Measurements from ENCODE around the gene RAB27A. TPM values are rescaled to one million over a fixed set of nuclear protein-coding genes. Genes with fewer than 3 reads are reported as not detected.

RAB27A gene
- total and polyA plus RNA-seq, 9 of the 15 experiments (the other 6 are each of a cell fraction or from before 2014, with no cell fraction given): 31.5 to 171 (median 80.4) TPM

DNA sequence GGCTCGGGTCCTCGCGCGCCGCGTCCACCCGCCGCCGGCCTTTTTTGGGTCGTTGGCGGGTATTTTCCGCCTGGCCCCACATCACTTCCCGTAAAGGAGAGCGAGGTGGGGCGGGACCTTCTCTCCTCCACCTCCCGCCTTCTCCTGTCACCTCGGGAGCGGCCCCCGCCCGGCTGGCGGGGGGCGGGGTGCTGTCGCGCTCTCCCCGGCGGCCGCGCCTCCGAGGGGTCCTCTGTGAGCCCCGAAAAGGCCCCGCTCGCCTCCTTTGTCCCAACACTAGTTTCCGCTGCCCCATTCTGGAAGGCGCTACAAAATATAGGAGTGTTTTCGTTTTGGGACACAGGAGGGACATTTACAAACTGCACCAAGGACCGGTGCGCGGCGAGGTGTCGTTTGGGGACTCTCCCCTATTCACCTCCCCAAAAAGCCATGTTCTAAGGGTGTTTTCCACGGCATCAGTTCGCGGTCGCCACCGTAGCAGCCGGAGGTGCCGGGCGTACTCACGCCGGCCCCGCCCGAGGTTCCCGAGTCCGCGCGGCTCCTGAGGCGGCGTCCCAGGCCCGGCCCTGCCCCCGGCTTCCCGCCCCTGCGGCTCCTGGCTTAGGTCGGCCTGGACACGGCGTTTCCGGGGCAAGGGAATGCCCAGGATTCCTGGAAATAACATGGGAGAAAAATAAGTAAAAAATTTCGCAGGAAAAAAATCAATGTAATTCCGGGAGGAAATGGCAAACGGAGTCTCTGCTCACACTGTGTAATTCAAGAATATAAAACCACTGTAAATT, at the start of gene RAB27A (continued):
- no peak for TF ChIP-seq PTTG1 (tag; IDR thresholded peaks at IDR 0.05; ENCODE audit: low read depth)
- TF ChIP-seq TFAM (CRISPR knock-in tag; conservative IDR thresholded peaks at IDR 0.05): no peak
- TF ChIP-seq GATA2 (CRISPR knock-in tag; IDR thresholded peaks at IDR 0.05): no peak
- no peak for TF ChIP-seq SNRNP70 (optimal IDR thresholded peaks at IDR 0.05; ENCODE audit: low read depth, low read length)
- TF ChIP-seq, protein P1, sequence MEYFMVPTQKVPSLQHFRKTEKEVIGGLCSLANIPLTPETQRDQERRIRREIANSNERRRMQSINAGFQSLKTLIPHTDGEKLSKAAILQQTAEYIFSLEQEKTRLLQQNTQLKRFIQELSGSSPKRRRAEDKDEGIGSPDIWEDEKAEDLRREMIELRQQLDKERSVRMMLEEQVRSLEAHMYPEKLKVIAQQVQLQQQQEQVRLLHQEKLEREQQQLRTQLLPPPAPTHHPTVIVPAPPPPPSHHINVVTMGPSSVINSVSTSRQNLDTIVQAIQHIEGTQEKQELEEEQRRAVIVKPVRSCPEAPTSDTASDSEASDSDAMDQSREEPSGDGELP (CRISPR knock-in tag; IDR thresholded peaks at IDR 0.05; ENCODE audit: borderline replicate concordance): peak; percentile 64; the same call in 1 of the 2 replicates
- TF ChIP-seq ELF1 (tag; IDR thresholded peaks at IDR 0.05): peak; percentile 31; the same call in 1 of the 2 replicates
- TF ChIP-seq ZFP30 (CRISPR knock-in tag; IDR thresholded peaks at IDR 0.05; ENCODE audit: borderline replicate concordance): no peak
- TF ChIP-seq, protein P2, sequence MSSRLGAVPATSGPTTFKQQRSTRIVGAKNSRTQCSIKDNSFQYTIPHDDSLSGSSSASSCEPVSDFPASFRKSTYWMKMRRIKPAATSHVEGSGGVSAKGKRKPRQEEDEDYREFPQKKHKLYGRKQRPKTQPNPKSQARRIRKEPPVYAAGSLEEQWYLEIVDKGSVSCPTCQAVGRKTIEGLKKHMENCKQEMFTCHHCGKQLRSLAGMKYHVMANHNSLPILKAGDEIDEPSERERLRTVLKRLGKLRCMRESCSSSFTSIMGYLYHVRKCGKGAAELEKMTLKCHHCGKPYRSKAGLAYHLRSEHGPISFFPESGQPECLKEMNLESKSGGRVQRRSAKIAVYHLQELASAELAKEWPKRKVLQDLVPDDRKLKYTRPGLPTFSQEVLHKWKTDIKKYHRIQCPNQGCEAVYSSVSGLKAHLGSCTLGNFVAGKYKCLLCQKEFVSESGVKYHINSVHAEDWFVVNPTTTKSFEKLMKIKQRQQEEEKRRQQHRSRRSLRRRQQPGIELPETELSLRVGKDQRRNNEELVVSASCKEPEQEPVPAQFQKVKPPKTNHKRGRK (tag; IDR thresholded peaks at IDR 0.05): no peak
- TF ChIP-seq ZNF507 (tag; conservative IDR thresholded peaks at IDR 0.05): no peak
- no peak for TF ChIP-seq CHCHD3 (CRISPR knock-in tag; IDR thresholded peaks at IDR 0.05)
- no peak for TF ChIP-seq ZNF3 (CRISPR knock-in tag; IDR thresholded peaks at IDR 0.05)
- TF ChIP-seq MEF2A (IDR thresholded peaks at IDR 0.05; ENCODE audit: control insufficient read depth, low read depth, low read length): no peak
- TF ChIP-seq BCOR (IDR thresholded peaks at IDR 0.05): no peak
- no peak for TF ChIP-seq MYBL2 (IDR thresholded peaks at IDR 0.05; ENCODE audit: low read depth)
- TF ChIP-seq MYBL2 (CRISPR knock-in tag; IDR thresholded peaks at IDR 0.05; ENCODE audit: borderline replicate concordance): no peak
- TF ChIP-seq GTF2A2 (tag; IDR thresholded peaks at IDR 0.05): no peak
- TF ChIP-seq RB1 (IDR thresholded peaks at IDR 0.05; ENCODE audit: low read depth): peak; percentile 79
- TF ChIP-seq BRD4 (IDR thresholded peaks at IDR 0.05): no peak
- TF ChIP-seq ZNF212 (CRISPR knock-in tag; IDR thresholded peaks at IDR 0.05): no peak
- TF ChIP-seq ZNF431 (CRISPR knock-in tag; IDR thresholded peaks at IDR 0.05): no peak; the same call in 1 of the 2 replicates
- TF ChIP-seq SRSF1 (IDR thresholded peaks at IDR 0.05; ENCODE audit: low read depth, low read length): no peak
- no peak for TF ChIP-seq YBX1 (IDR thresholded peaks at IDR 0.05)
- TF ChIP-seq, protein P3, sequence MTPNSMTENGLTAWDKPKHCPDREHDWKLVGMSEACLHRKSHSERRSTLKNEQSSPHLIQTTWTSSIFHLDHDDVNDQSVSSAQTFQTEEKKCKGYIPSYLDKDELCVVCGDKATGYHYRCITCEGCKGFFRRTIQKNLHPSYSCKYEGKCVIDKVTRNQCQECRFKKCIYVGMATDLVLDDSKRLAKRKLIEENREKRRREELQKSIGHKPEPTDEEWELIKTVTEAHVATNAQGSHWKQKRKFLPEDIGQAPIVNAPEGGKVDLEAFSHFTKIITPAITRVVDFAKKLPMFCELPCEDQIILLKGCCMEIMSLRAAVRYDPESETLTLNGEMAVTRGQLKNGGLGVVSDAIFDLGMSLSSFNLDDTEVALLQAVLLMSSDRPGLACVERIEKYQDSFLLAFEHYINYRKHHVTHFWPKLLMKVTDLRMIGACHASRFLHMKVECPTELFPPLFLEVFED (CRISPR knock-in tag; conservative IDR thresholded peaks at IDR 0.05): no peak
- no peak for TF ChIP-seq SIRT6 (IDR thresholded peaks at IDR 0.05; ENCODE audit: low read depth, low read length)
- TF ChIP-seq SMARCA4 (IDR thresholded peaks at IDR 0.05): no peak
- TF ChIP-seq, protein P4, sequence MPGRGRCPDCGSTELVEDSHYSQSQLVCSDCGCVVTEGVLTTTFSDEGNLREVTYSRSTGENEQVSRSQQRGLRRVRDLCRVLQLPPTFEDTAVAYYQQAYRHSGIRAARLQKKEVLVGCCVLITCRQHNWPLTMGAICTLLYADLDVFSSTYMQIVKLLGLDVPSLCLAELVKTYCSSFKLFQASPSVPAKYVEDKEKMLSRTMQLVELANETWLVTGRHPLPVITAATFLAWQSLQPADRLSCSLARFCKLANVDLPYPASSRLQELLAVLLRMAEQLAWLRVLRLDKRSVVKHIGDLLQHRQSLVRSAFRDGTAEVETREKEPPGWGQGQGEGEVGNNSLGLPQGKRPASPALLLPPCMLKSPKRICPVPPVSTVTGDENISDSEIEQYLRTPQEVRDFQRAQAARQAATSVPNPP (IDR thresholded peaks at IDR 0.05; ENCODE audit: borderline replicate concordance, insufficient read depth, insufficient read length): no peak
